GDM1 (cell line): Measurements from ENCODE around the gene KIF12.
A peak's percentile ranks its signal among the peaks of the same experiment; 100 is the strongest.
"Not testable (repeated sequence)": the region's sequence is repeated elsewhere in the genome, so short reads cannot be mapped to it uniquely, and the experiment has no call there.

Experiments
- DNase-seq: peaks from one replicate; lab custom pipeline; 2025; lab: John Stamatoyannopoulos, UW

KIF12 gene

DNA sequence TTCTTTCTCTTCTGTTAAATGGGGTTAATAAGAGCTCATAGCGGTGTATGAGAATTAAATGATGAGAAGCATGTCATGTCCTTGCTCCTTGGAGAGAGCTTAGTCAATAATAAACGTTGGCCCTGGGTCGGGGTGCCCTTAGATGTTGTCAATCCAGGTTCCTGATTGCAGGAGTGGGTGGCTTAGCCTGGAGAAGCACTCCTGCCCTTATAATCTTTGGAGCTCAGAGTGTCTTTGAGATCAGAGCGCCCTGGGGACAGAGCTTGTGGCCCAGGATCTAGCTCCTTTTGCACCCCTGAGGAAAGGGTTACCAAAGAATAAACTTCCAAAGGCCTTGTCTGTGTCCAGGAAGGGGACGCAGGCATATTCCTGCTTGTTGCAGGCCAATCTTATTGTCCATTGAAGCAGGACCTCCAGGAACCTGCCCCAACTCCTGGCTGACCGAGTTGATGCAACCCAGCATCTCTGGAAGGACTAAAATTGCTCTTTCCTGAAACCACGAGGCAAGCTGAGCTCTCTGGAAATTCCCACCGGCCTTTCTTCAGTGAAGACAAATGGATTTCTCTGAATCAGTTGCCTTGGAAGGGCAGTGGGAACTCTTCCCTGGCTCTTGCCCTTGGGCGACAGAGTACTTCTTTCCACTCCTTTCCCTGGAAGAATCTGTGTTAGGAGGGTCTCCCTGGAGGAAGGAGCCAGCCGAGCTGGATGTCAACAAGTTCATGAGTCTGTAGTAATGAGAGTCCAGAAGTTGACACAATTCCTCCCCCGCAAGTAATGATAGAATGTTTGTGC is 14.6 kb downstream of the KIF12 start:
- DNase-seq = no peak

DNA sequence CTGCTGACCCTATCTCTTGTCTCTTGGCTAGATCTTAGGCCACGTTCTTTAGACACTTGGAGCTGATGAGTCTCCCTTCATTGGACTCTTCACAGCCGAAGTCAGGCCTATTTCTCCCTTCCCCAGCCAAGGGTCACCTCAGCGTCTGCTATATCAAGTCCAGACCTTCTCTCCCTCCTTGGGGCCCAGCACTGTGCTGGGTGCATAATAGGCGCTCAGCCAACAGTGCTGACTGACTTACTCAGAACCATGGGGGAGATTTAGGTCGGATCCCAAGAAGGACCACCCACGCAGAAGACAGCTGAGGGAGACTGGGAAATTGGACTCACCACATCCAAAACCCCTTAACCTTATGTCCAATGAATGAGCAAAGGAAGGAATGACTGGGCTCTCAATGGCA is 15.4 kb downstream of the KIF12 start:
- no peak for DNase-seq

DNA sequence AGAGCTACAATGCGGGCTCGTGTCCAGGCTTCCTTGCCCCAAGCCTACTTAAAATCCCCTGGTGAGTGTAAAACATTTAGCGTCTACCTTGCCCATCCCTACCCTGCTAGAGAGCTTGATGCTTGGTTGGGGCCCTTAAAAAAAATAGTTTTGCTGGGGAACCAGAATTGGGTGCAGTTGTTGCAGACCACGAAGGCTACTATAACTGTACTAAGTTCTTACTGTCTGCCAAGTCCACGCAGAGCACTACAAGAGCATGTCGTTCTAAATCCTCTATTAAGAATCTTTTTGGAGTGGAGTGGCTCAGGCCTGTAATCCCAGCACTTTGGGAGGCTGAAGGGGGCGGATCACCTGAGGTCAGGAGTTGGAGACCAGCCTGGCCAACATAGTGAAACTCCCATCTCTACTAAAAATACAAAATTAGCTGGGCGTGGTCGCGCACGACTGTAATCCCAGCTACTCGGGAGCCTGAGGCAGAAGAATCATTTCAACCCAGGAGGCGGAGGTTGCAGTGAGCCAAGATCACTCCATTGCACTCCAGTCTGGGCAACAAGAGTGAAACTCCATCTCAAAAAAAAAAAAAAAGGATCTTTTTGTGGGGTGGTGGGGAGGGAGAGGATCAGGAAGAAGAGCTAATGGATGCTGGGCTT is 16.2 kb downstream of the KIF12 start:
- DNase-seq = not testable (repeated sequence)

DNA sequence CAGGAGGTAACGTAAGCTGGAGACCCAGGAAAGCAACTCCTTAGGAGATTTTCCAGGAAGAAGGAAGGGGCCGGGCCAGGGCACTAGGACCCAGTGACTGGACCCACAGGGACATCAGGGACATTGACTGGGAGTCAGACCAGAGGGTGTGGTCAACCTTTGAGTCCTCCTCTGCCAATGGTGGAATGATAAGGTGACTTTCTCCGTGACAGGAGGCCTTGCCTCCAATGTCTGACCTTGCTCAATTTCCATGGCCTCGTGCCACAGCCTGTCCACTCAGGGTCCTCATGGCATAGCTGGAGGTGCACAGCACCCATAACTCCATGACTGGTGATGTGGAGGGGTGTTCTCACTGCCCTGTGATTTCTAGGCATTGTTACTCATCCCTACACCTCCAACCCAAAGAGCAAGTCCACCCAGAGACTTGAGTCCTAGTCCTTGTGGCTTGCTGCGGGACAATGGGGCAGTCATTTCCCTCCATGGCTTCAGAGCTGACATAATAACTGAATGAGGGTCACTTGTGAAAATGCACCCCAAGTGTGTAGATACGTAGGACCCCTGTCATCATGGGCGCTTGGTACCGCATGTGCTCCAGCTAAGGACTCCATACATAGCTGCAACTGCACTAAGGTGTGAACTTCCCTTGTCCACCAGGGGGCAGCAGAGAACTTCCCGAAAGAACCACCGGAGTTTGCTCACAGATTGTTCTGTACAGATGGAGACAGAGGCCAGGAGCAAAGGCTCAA is 16.9 kb downstream of the KIF12 start:
- DNase-seq = peak; percentile 62

GRCh38 chr9:114081441-114082016 is 17.6 kb downstream of the KIF12 start:
- no peak for DNase-seq

DNA sequence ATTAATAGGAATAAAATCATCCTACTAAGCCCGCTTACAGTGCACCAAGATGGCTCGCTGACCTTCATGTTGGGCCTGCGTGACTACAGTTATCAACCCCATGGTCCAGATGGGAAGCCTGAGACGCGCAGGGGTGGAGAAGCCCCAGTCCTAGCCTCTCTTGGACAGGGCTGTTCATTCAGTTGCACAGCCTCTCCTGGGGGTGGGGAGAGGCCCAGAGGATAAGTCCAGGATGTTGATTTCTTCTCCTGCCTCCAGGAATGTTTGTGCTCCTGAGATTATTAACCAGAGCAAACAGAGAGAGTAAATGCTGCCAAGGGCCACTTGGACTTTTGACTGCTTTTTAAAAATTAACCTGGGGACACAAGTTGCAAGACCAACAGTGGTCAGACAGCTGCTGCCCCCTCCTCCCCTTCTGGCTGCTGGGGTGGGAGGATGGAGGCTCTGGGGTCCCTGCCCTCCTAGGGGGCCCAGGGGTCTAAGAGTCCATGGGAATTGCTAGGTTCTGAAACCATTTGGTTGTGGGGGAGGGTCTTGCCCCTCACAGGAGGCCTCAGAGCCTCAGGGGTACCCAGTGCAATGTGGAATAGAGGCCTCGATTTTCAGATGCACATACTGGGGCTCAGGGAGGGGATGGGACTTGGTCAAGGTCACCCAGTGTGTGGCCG is 18.2 kb downstream of the KIF12 start:
- DNase-seq = no peak

DNA sequence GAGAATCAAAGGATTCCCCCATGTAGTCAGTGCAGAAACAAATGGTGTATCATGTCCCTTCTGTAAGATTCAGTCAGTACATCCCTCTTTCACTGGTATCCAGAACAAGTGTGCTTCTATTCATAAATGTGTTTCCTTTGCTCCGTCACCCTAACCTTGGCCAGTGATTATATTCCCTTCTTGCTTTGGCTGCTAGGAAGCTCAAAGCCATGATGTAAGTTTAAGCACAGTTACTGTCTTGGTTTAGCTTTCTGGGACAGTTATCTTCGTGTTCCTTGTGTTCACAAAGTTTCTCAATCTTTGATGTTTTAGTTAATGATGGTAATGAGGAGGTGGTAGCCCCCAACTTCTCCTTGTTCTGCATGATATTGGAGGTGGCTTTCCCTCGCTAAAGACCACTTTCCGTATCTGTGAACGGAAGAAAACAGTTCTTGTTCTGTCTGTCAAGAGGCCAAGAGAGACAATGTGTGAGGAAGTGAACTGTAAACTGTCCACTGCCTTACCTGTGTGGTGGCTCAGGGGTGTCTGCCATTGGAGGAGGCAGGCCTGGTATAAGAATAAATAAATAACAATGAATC is 18.8 kb downstream of the KIF12 start:
- DNase-seq = no peak

- DNase-seq = no peak
Observed at GRCh38 chr9:114078781-114079156, 20.3 kb downstream of the KIF12 start.

DNA sequence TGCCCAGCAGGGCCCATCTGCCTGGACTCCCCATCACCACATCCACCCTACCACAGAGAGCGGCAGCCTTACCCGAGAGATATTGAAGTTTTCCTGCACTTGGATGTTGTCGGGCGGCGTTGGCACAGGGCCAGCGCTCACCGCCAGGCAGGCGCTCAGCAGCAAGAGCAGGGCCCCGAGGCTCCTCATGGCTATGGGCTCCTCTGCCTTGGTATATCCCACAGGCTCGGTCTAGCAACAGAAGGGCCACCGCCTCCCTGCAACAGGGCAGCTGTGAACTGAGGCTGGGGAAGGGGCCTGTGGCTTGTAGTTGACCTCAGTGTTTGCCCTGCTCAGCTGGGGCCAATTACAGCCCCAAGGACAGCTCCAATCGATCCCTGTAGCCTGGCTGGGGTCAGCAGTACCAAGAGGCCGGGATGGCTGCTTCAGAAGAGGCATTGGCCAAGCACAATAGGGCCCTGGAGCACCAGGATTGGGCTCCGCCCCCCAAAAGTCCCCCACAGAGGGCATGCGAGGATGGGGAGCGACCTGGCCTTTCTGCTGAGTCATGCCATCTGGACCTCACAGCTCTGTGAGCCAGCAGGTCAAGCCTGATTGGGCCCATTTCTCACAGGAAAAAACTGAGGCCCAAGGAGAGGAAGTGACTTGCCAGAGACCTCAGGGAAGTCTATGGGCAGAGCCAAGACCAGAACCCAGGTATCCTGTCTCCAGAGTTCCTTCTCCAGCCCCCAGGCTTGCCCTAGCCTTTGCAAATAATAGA is 20.9 kb downstream of the KIF12 start, which contains the start of gene AMBP:
TSS of gene AMBP (minus strand) at position 280 of the 760 bp plus-strand sequence. CDS start at position 189, 91 bp downstream.
- DNase-seq = no peak

DNA sequence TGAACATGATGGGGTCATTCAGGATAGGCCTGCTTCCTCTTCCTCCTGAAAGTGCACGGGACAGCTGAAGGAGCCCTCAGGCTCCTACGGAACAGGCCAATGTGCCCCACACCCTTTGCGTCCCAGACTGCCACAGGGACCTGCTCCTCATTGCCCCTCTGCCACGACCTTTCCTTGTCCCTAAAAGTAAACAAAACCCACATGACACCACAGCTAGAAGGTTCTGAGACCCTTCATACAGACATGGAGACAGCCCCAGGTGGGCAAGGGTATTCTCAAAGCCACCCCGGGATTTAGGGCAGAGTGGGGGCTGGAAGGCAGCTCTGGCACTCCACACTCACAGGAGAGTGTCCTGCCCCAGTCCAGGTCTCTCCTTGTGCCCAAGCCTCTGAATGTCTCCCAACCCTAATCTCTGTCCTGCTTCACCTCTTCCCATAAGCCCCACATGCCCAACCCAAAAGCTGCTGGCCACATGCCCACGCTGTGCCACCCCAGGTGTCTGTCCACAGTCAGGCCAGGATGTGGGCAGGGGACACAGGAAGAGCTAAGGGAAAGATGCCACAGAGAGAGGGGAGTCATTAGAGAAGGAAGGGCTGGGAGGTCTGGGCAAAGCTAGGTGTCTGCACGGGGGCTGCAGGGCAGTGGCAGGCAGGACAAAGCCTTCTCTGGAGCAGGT is 21.8 kb downstream of the KIF12 start:
- no peak for DNase-seq

DNA sequence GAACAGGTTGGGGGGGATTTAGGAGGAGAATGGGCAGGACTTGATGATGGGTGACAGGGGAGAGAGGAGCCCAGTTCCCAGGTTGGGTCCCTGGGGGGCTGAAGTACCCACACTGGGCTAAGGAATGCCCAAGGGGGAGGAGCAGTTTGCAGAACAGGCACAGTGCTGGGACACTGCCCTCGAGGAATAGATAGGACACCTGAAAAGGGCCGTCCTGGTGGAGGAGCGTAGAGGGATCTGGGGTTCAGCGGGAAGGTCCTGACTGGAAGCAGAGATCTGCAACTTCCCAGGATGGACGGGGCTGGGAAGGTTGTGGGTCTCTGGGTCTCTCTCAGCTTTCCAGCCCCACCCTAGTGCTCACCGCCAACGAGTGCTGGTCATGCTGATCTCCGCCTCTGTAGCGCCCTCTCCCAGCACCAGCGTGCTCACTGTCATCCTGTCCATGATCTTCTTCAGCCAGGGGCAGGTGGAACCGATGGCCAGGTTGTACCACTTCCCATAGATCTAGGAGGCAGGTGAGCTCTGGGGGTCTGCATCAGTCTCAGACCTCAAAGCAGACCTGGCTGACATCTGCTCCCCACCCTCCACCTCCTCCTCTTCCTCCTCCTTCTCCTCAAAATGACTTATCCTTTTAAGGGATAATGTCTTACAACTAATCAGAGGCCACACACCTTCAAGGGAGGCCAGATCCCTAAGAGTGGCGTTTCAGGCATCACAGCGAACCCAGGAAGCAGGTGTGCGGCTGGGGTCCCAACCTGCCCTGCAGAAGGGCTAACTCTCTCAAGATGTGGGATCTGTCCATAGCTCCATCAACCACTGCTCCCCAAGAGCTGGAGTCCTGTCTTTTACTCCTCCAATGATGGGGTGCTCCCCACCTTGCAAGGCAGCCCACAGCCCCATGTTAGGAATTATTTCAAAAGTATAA is 22.6 kb downstream of the KIF12 start:
- no peak for DNase-seq

DNA sequence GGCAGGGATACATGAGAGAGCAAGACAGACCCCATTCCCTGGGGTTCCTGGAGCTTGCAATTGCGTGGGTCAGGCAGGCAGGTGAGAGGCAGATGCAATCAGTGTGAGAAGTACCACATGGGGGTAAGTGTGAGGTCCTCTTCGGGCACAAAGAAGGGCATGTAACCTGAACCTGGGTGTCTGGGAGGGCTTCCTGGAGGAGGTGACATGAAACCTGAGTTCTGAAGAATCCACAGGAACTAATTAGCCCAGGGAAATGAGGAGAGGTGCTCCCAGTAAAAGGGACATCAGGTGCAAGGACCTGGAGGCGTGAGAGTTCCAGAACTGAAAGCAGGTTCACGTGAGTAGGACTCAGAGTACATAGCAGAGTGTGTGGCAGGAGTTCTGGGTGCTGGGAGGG is 23.5 kb downstream of the KIF12 start:
- no peak for DNase-seq

DNA sequence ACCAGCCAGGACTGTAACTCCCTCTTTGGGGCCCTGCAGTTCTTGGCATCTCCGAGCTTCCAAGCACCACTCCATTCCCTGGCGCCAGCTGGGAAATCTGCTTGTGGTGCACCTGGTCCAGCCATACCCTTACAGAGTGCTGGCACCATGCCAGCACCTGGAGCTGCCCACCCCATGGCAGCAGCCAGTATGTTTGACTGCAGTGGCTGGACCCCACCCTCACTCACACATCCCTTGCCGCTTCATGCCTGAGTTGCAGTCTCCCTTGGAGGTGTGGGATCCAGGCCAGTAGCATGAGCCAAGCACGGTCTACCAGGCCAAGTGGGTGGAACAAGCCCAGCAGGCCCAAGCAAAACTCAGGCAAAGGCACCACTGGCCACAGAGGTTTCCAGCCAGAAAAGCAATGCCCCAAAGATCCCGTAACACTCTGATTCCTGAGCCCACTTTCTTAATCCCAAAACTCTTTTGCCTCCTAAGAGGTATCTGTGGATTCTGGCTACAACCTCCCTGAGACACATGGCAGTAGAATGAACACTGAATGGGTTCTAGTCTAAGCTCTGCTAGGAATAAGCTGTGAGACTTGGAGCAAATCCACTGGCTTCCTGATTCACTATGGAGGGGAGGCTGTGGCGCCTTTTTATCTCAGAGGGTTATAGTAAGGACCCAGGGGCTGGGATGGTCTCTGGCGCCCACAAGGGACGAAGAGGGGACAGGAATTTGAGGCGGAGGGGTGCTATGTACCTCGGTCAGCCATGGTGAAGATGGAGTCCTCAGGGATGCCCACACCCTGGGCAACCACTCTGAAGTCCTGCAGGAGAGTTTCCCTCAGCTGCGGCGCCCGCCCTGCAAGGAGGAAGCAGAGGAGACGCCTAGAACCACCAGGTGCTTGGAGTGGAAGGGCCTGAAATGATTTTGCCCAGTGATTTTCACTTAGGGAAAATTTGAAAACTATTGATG is 26.6 kb downstream of the KIF12 start:
- no peak for DNase-seq

GRCh38 chr9:114071197-114071795 is 27.8 kb downstream of the KIF12 start:
- DNase-seq = no peak

DNA sequence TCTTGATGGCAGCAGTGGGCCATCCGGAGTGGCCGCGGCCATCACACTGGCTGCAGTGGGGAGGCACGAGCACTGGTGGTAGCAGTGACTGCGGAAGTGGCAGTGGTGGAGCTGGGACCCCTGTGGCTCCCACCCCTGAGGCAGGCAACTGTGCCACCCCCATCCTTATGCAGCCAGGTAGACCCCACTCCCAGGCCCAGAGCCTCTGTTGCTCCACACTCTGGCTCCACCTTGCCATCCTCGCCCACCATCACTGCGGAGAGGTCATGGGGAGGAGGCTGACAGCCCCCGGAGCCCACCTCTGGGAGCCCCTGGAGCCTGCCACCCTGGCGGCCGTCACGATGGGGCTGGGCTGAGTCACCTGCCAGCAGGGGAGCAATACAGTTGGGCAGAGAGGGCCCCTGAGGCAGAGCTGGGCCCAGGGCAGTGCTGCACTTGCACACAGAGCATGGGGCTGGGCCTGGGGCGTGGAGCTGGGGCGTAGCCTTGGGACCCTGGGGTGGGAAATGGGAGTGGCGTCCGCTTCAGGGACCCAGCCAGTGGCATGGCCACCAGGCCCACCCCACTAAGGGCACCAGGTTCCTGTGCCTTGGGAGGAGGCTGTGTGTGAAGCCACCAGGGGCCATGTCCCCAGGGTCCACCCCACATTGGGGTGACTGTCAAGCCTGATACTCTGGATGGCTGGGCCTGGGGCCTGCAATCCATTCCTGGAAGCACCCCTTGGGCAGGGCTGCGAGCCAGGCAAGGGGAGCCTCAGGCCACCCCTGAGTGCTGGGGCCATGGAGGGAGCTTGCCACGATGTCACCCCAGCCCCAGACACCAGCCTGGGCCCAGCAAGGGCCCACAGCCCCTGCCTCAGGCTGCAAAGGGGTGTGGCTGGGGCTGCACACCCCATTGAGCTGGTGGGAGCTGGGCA is 28.6 kb downstream of the KIF12 start:
- no peak for DNase-seq

DNA sequence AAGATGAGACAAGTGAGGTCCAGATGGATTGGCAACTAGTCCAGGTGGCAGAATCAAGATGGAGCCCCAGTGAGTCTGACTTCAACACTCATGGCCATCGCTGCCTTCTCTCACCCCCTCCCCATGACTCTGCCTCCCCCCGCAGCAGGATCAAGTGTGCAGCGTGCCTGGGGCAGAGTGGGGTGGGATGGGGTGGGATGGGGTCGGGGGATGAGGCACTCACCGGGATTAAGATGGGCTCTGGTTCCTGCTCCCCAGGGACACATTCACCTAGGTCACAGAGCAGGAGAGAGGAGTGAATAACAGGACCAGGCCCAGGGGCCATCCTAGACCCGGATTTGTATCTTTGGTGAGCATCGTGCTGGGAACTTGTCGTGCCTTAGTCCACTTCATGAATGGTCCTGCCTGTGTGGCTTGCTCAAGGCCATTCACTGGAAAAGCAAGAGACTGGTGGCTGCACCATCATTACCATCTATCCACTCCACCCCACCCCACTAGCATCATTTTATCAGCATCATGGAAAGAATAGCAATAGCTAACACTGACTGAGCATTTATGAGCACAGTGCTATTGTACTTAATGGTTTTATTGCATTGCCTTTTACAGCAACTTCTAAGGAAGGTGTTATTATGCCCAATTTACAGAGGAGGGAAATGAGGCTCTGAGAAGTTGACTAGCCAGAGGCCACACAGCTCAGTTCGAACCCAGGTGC is 29.5 kb downstream of the KIF12 start:
- DNase-seq = no peak
